Glutamatergic neuron (in vitro differentiated cells): ENCODE data around the gene SNAP47. TPM values are rescaled to one million over a fixed set of nuclear protein-coding genes. Genes with fewer than 3 reads are reported as not detected.

Experiments used
- DNase-seq: peaks from one replicate; pipeline ENCODE4 v3.0.0; 2022
- H3K27ac Mint-ChIP-seq: one replicate; pipeline ENCODE4 v1.8.0; 2020; ENCODE audit warnings: mild to moderate bottlenecking, mixed read lengths, inconsistent platforms; ENCODE audit not compliant: unreplicated experiment
- H3K27me3 Mint-ChIP-seq: one replicate; pipeline ENCODE4 v1.8.0; 2020; ENCODE audit warnings: mild to moderate bottlenecking, moderate library complexity, mixed read lengths, inconsistent platforms; ENCODE audit not compliant: unreplicated experiment
- H3K36me3 Mint-ChIP-seq: one replicate; pipeline ENCODE4 v1.8.0; 2020; ENCODE audit warnings: mild to moderate bottlenecking, mixed read lengths, inconsistent platforms; ENCODE audit not compliant: unreplicated experiment
- H3K4me1 Mint-ChIP-seq: one replicate; pipeline ENCODE4 v1.8.0; 2020; ENCODE audit warnings: mild to moderate bottlenecking, low read depth, mixed read lengths, inconsistent platforms; ENCODE audit not compliant: unreplicated experiment
- H3K4me3 Mint-ChIP-seq: one replicate; pipeline ENCODE4 v1.8.0; 2020; ENCODE audit warnings: mild to moderate bottlenecking, mixed read lengths, inconsistent platforms; ENCODE audit not compliant: unreplicated experiment
- H3K9me3 Mint-ChIP-seq: one replicate; pipeline ENCODE4 v1.8.0; 2020; ENCODE audit warnings: mild to moderate bottlenecking, moderate library complexity, mixed read lengths, inconsistent platforms; ENCODE audit not compliant: unreplicated experiment
- total RNA-seq: library from RNA; stranded (reverse); fragmentation: NEBNext Ultra II Directional; extraction: Animal tissue kit (Norgen Biotek cat#: 25700); gene quantifications from one replicate; pipeline ENCODE4 v1.2.1, GENCODE V29; 2021; ENCODE audit not compliant: unreplicated experiment
- TF ChIP-seq, protein P1 (sequence below): fragments of 200-600 bp; sonication (generic); IDR thresholded peaks from one replicate; pipeline ENCODE4 v1.5.0; 2021; ENCODE audit not compliant: partially characterized antibody, unreplicated experiment

Gene SNAP47
- total RNA-seq, 1 donor from 2014 or later: 34.0 TPM

DNA sequence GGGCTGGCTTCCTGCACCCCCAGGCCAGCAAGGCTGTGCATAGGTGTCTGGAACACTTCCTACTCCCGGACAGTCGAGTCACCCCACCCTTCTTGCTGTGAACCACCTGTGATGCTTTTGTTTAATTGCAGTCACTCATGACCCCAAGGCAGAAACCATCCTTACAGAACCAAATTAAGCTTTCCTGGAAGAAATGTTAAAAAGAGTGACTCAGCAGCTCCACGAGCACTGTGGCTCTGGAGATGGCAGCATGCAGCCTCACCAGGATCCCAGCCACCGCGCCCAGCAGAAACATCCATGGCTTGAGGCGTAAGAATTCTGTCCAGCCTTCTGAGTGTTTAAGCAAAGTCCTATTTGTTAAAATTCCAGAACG lies 28.8 kb downstream of the SNAP47 start:
- Mint-ChIP-seq H3K4me3 (no peak overlapping the region), H3K4me1 (peaks cover 22% of the 10 kb centered on the region), H3K36me3 (peaks cover 6% of the 10 kb centered on the region), H3K9me3 (peaks cover 9% of the 10 kb centered on the region), H3K27ac (no peak overlapping the region), H3K27me3 (peaks cover 4% of the 10 kb centered on the region)
- TF ChIP-seq, protein P1, sequence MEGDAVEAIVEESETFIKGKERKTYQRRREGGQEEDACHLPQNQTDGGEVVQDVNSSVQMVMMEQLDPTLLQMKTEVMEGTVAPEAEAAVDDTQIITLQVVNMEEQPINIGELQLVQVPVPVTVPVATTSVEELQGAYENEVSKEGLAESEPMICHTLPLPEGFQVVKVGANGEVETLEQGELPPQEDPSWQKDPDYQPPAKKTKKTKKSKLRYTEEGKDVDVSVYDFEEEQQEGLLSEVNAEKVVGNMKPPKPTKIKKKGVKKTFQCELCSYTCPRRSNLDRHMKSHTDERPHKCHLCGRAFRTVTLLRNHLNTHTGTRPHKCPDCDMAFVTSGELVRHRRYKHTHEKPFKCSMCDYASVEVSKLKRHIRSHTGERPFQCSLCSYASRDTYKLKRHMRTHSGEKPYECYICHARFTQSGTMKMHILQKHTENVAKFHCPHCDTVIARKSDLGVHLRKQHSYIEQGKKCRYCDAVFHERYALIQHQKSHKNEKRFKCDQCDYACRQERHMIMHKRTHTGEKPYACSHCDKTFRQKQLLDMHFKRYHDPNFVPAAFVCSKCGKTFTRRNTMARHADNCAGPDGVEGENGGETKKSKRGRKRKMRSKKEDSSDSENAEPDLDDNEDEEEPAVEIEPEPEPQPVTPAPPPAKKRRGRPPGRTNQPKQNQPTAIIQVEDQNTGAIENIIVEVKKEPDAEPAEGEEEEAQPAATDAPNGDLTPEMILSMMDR: no peak
- DNase-seq: no peak

DNA sequence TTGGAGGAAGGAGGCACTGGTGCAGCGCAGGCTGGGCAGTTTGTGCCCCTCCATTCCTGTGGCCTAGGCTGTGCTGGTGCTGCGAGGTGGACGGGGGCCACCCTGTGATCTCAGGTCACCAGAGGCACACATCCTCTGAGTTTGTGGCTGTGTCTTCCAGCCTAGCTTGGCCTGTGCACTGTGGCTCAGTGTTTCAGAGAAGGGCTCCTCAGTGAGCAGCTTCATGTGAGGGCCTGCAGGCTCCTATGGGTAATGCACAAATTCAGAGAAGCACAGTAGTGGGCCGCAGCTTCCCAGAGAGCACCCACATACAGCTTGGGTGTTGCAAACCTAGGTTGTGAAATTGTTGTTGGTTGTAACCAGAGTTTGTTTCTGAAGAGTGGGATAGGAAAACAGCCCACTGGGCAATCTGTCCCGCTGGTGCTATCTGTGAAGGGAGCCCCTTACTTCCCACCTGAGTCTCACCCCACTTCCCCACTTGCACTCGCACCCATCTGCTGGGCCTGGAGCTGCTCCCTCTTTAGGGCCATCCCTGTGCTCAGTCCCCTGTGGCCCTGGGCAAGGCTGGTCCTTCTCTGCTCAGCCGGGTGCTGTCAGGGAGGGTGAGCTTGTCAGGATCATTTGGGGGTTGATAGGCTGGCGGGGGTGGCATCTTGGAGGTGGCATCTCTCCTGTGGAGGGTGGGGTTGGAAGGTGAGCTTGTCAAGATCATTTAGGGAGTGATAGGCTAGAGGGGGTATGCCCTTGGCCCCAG lies 30.2 kb downstream of the SNAP47 start:
- Mint-ChIP-seq H3K27me3 (peaks cover 6% of the 10 kb centered on the region), H3K9me3 (peaks cover 10% of the 10 kb centered on the region), H3K4me3 (no peak overlapping the region), H3K27ac (no peak overlapping the region), H3K4me1 (peaks cover 17% of the 10 kb centered on the region), H3K36me3 (peaks cover 8% of the 10 kb centered on the region)
- TF ChIP-seq, protein P1: no peak
- DNase-seq: no peak

DNA sequence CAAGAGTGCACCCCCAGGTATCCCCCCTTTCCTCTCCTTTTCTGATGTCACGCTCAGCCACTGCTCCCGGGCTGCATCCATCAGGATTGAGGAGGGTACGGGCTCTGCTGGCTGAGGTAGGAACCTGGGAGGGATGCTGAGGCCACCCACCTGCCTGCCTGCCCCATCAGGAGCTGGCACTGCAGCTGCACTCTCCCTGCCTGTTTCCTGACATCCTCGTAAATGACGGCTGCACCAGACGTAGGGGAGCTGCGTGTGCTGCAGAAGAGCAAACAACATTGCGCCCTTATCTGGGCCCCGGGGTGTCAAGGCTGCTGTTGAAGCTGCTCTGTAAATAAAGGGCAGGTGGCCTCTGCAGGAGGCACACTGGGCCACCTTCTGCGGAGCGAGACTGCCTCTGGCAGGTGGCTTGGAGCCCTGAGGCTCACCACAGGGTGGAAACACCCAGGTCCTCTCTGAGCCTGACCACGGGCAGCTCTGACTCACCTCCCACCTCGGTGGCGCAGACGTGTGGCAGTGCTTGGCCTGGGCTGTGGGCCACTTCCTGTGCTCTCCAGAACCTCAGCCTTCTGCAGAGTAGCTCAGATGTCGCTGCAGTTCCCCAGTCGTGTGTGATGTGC lies 30.9 kb downstream of the SNAP47 start:
- TF ChIP-seq, protein P1: no peak
- Mint-ChIP-seq H3K4me1 (peaks cover 17% of the 10 kb centered on the region), H3K27ac (no peak overlapping the region), H3K27me3 (peaks cover 8% of the 10 kb centered on the region), H3K4me3 (no peak overlapping the region), H3K9me3 (peaks cover 10% of the 10 kb centered on the region), H3K36me3 (peaks cover 8% of the 10 kb centered on the region)
- no peak for DNase-seq

DNA sequence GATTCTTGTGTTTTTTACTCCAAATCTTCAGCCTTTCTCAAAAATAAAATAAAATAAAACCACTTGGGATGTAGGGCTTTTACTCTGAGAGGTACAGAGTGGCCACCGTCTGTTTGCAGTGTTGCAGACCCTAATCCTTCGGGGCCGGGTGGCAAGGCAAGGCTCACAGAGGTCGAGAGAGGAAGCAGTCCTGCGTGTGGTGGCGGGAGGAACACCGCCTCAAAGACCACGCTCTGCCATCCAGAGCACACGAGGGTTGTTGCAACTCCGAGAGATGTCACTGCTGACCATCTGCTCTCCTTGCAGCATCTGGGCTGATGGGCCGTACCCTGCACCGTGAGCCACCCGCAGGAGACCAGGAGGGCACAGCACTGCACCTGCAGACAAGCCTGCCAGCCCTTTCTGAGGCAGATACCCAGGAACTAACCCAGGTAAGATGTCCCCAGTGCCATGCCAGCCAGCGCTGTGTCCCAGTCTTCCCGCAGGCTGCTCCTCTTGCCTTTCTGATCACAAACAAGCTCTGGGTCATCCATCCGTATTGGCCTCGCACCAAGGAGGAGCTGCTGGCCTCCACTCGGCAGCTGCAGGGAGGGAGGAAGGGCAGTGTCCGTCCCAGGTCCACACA lies 31.5 kb downstream of the SNAP47 start:
- peaks cover 13% of the 10 kb centered on the region for H3K4me1 Mint-ChIP-seq
- no peak overlapping the region for H3K4me3 Mint-ChIP-seq
- H3K9me3 Mint-ChIP-seq: peaks cover 8% of the 10 kb centered on the region
- TF ChIP-seq, protein P1: no peak
- H3K27me3 Mint-ChIP-seq: peaks cover 6% of the 10 kb centered on the region
- peaks cover 8% of the 10 kb centered on the region for H3K36me3 Mint-ChIP-seq
- no peak for DNase-seq
- H3K27ac Mint-ChIP-seq: no peak overlapping the region
